Caco-2 (cell line): ENCODE measurements around the gene ASTN1. TPM values are rescaled to one million over a fixed set of nuclear protein-coding genes. Genes with fewer than 3 reads are reported as not detected.

Experiments
- BruUV-seq: library from RNA; stranded (reverse); fragments of 400-500 nt; replicated peaks from 2 replicates; lab custom pipeline; 2021; lab: Mats Ljungman, UMichigan
- CTCF ChIA-PET: fragments of 300-600 bp; sonication (Branson Sonifier 250); formaldehyde crosslinking; loops from one replicate; lab custom pipeline; 2022; ENCODE audit warnings: antibody characterized with exemption; lab: Charles Lee
- POLR2A ChIA-PET: fragments of 300-600 bp; sonication (Branson Sonifier 250); formaldehyde crosslinking; loops from one replicate; lab custom pipeline; 2022; ENCODE audit warnings: antibody characterized with exemption; lab: Charles Lee
- DNase-seq, 2 experiments: peaks; one replicate each; pipeline versions ENCODE4 v3.0.0 to v3.0.0-alpha.2; 2020 to 2022
- H3K27me3 ChIP-seq: replicated peaks from 2 replicates; pipeline ENCODE4 v1.6.0; 2011; ENCODE audit warnings: low read length; ENCODE audit not compliant: control insufficient read depth, insufficient read depth
- H3K36me3 ChIP-seq: 2 replicates; pipeline ENCODE4 v1.5.1; 2011; ENCODE audit warnings: low read length; ENCODE audit not compliant: control insufficient read depth, insufficient read depth
- H3K4me1 ChIP-seq: fragments of 250-450 bp; sonication (Bioruptor Pico); 2 replicates; pipeline ENCODE4 v1.5.1; 2020; ENCODE audit warnings: mild to moderate bottlenecking
- H3K4me3 ChIP-seq: 2 replicates; pipeline ENCODE4 v1.5.1; 2011; ENCODE audit warnings: low read depth, mild to moderate bottlenecking, control low read depth, low read length
- H3K9me3 ChIP-seq: fragments of 250-450 bp; sonication (Bioruptor Pico); 2 replicates; pipeline ENCODE4 v1.5.1; 2020; ENCODE audit warnings: mild to moderate bottlenecking, moderate library complexity
- H3K27ac Mint-ChIP-seq: one replicate; pipeline ENCODE4 v1.8.0; 2022; ENCODE audit warnings: mixed read lengths; ENCODE audit not compliant: unreplicated experiment
- H3K27me3 Mint-ChIP-seq: one replicate; pipeline ENCODE4 v1.8.0; 2022; ENCODE audit warnings: mixed read lengths; ENCODE audit not compliant: insufficient read depth, unreplicated experiment
- H3K36me3 Mint-ChIP-seq: one replicate; pipeline ENCODE4 v1.8.0; 2022; ENCODE audit warnings: mild to moderate bottlenecking, mixed read lengths; ENCODE audit not compliant: insufficient read depth, unreplicated experiment
- H3K4me1 Mint-ChIP-seq: one replicate; pipeline ENCODE4 v1.8.0; 2022; ENCODE audit warnings: low read depth, mixed read lengths; ENCODE audit not compliant: unreplicated experiment
- H3K4me3 Mint-ChIP-seq: one replicate; pipeline ENCODE4 v1.8.0; 2022; ENCODE audit warnings: mild to moderate bottlenecking, moderate library complexity, mixed read lengths; ENCODE audit not compliant: unreplicated experiment
- H3K9me3 Mint-ChIP-seq: one replicate; pipeline ENCODE4 v1.8.0; 2022; ENCODE audit warnings: mixed read lengths; ENCODE audit not compliant: unreplicated experiment
- CTCF ChIP-seq, 2 experiments: fragments of 200-600 bp in 1 of 2; IDR thresholded peaks; 1 replicate in 1 of 2; 2 replicates in 1 of 2; pipeline versions ENCODE4 v1.5.1 to v1.8.0; 2011 to 2022; ENCODE audit warnings: antibody characterized with exemption in 1 of 2, control low read depth in 1 of 2, inconsistent platforms in 1 of 2, low read depth in 1 of 2, low read length in 1 of 2, mild to moderate bottlenecking in 1 of 2, moderate library complexity in 1 of 2; ENCODE audit not compliant: insufficient read depth in 1 of 2, severe bottlenecking in 1 of 2, unreplicated experiment in 1 of 2
- intact Hi-C: fragments of 100-400 bp; cut with micrococcal nuclease; formaldehyde crosslinking; loops from one replicate; pipeline ENCODE4 v1.10.0; 2022; ENCODE audit not compliant: unreplicated experiment
- total RNA-seq: library from RNA; stranded (reverse); gene quantifications from 2 replicates; pipeline ENCODE4 v1.2.3, GENCODE V29; 2022

Gene ASTN1
- total RNA-seq, 1 experiment from 2014 or later: not detected

- Mint-ChIP-seq H3K36me3 (no peaks in the 10 kb centered on the region), H3K4me1 (no peaks in the 10 kb centered on the region), H3K9me3 (no peaks in the 10 kb centered on the region), H3K27me3 (peaks cover 6% of the 10 kb centered on the region), H3K4me3 (no peak overlapping the region), H3K27ac (no peak overlapping the region)
- no peaks in the 10 kb centered on the region for H3K36me3 ChIP-seq
- no peak for TF ChIP-seq CTCF (IDR thresholded peaks at IDR 0.05; ENCODE audit: insufficient read depth in 1 of 2, low read depth in 1 of 2, low read length in 1 of 2, severe bottlenecking in 1 of 2, unreplicated experiment in 1 of 2)
- no TSS peak for BruUV-seq
- no peaks in the 10 kb centered on the region for H3K4me1 ChIP-seq
- no peak for DNase-seq
- no peaks in the 10 kb centered on the region for H3K9me3 ChIP-seq
- H3K4me3 ChIP-seq: no peak overlapping the region
- ChIA-PET CTCF (no interaction called here), POLR2A (no interaction called here)
- H3K27me3 ChIP-seq: no peaks in the 10 kb centered on the region; the same call in 1 of the 2 replicates
- intact Hi-C loops: no loop called here
Measured at GRCh38 chr1:176993587-176993986, 170.9 kb downstream of the ASTN1 start.

- Histone ChIP-seq H3K27me3 (no peaks in the 10 kb centered on the region; the same call in none of the 2 replicates), H3K4me3 (no peak overlapping the region), H3K9me3 (no peaks in the 10 kb centered on the region), H3K36me3 (no peaks in the 10 kb centered on the region), H3K4me1 (no peaks in the 10 kb centered on the region)
- no peak for TF ChIP-seq CTCF (IDR thresholded peaks at IDR 0.05; ENCODE audit: insufficient read depth in 1 of 2, low read depth in 1 of 2, low read length in 1 of 2, severe bottlenecking in 1 of 2, unreplicated experiment in 1 of 2)
- Mint-ChIP-seq H3K4me3 (no peak overlapping the region), H3K4me1 (no peaks in the 10 kb centered on the region), H3K9me3 (no peaks in the 10 kb centered on the region), H3K27ac (no peak overlapping the region), H3K27me3 (peaks cover 18% of the 10 kb centered on the region), H3K36me3 (no peaks in the 10 kb centered on the region)
- CTCF ChIA-PET: no interaction called here
- POLR2A ChIA-PET: no interaction called here
- intact Hi-C loops: no loop called here
- no peak for DNase-seq
- no TSS peak for BruUV-seq
Measured at GRCh38 chr1:176989754-176990153, 174.8 kb downstream of the ASTN1 start.

- H3K4me3 ChIP-seq: no peak overlapping the region
- H3K36me3 Mint-ChIP-seq: no peaks in the 10 kb centered on the region
- peaks cover 20% of the 10 kb centered on the region for H3K27me3 Mint-ChIP-seq
- H3K9me3 Mint-ChIP-seq: no peaks in the 10 kb centered on the region
- no TSS peak for BruUV-seq
- H3K4me1 ChIP-seq: no peaks in the 10 kb centered on the region
- no peaks in the 10 kb centered on the region for H3K9me3 ChIP-seq
- no peaks in the 10 kb centered on the region for H3K4me1 Mint-ChIP-seq
- intact Hi-C loops: no loop called here
- H3K27me3 ChIP-seq: no peaks in the 10 kb centered on the region; the same call in none of the 2 replicates
- no peak overlapping the region for H3K27ac Mint-ChIP-seq
- CTCF ChIA-PET: no interaction called here
- POLR2A ChIA-PET: no interaction called here
- no peak overlapping the region for H3K4me3 Mint-ChIP-seq
- no peak for DNase-seq
- TF ChIP-seq CTCF (IDR thresholded peaks at IDR 0.05; ENCODE audit: insufficient read depth in 1 of 2, low read depth in 1 of 2, low read length in 1 of 2, severe bottlenecking in 1 of 2, unreplicated experiment in 1 of 2): no peak
- no peaks in the 10 kb centered on the region for H3K36me3 ChIP-seq
Measured at GRCh38 chr1:176989023-176989422, 175.5 kb downstream of the ASTN1 start.
